ENCODE results near the gene AGO4. TPM values are rescaled to one million over a fixed set of nuclear protein-coding genes. Genes with fewer than 3 reads are reported as not detected.

Gene AGO4
- total RNA-seq, 1 experiment from 2014 or later = 8.1 TPM

DNA sequence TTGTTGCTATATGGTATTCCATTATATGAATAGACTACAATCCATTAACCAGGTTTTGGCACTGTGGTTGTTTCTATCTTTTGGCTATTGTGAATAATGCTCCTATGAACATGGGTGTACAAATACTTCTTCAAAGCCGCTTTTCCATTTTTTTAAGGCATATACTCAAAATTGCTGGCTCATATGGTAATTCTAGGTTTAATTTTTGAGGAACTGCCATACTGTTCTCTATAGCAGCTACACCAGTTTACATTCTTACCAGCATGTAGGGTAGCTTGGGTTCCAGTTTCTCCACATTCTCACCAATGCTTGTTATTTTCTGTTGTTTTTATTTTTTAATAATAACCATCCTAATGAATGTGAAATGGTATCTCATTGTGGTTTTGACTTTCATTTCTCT is 55.3 kb downstream of the AGO4 start:
- TF ChIP-seq, protein P1, sequence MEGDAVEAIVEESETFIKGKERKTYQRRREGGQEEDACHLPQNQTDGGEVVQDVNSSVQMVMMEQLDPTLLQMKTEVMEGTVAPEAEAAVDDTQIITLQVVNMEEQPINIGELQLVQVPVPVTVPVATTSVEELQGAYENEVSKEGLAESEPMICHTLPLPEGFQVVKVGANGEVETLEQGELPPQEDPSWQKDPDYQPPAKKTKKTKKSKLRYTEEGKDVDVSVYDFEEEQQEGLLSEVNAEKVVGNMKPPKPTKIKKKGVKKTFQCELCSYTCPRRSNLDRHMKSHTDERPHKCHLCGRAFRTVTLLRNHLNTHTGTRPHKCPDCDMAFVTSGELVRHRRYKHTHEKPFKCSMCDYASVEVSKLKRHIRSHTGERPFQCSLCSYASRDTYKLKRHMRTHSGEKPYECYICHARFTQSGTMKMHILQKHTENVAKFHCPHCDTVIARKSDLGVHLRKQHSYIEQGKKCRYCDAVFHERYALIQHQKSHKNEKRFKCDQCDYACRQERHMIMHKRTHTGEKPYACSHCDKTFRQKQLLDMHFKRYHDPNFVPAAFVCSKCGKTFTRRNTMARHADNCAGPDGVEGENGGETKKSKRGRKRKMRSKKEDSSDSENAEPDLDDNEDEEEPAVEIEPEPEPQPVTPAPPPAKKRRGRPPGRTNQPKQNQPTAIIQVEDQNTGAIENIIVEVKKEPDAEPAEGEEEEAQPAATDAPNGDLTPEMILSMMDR (IDR thresholded peaks at IDR 0.05; ENCODE audit: insufficient read depth in 1 of 2, low read depth in 1 of 2, low read length in 1 of 2, severe bottlenecking in 1 of 2, unreplicated experiment in 1 of 2) = no peak
- no peaks in the 10 kb centered on the region for H3K9me3 Mint-ChIP-seq (ENCODE audit: unreplicated experiment)
- no TSS peak for BruUV-seq (replicated peaks)

DNA sequence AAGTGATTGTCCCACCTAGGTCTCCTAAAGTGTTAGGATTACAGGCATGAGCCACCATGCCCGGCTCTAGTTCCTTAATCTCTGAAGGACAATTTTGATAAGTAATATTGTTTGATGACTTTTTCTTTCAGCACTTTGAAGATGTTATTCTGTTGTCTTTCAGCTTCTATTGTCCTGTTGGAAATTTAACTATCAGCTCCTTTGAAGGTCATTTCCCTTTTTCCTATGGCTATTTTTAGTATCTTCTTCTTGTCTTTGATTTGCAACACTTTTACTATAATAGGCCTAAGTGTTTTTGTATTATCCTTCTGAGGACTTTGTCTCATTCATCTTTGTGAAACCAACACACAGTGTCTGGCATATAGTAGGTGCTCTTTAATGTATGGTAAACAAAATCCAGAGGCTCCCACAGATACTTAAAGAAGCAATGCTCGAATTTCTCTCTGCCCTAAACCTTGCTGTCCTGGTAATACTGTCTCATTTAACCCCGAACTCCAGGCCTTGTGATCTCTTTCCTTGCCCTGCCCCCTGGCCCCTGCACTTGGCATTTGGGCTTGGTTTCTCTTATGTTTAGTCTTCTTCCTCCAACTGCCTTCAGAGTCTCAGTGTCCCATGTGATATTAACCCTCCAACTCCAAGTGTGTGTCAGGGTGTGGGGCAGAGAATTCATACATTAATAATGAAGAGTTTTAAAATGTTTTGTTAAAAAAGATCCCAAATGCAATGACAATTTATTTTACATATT is 56.2 kb downstream of the AGO4 start:
- H3K27me3 ChIP-seq (replicated peaks; ENCODE audit: control insufficient read depth, insufficient read depth, low read length) = no peaks in the 10 kb centered on the region
- H3K27ac Mint-ChIP-seq (ENCODE audit: unreplicated experiment) = no peak overlapping the region
- intact Hi-C loops (cut with micrococcal nuclease; ENCODE audit: unreplicated experiment) = no loop called here
- no TSS peak for BruUV-seq (replicated peaks)
- no peak overlapping the region for H3K4me3 ChIP-seq (ENCODE audit: low read depth, low read length)
- POLR2A ChIA-PET = no interaction called here
- no peaks in the 10 kb centered on the region for H3K36me3 Mint-ChIP-seq (ENCODE audit: insufficient read depth, unreplicated experiment)
- no peaks in the 10 kb centered on the region for H3K4me1 Mint-ChIP-seq (ENCODE audit: low read depth, unreplicated experiment)
- H3K9me3 Mint-ChIP-seq (ENCODE audit: unreplicated experiment) = no peaks in the 10 kb centered on the region
- TF ChIP-seq, protein P1 (IDR thresholded peaks at IDR 0.05; ENCODE audit: insufficient read depth in 1 of 2, low read depth in 1 of 2, low read length in 1 of 2, severe bottlenecking in 1 of 2, unreplicated experiment in 1 of 2) = no peak
- H3K4me1 ChIP-seq = no peaks in the 10 kb centered on the region
- CTCF ChIA-PET = no interaction called here
- no peak overlapping the region for H3K4me3 Mint-ChIP-seq (ENCODE audit: unreplicated experiment)
- H3K9me3 ChIP-seq = no peaks in the 10 kb centered on the region
- DNase-seq = no peak
- H3K36me3 ChIP-seq (ENCODE audit: control insufficient read depth, insufficient read depth, low read length) = no peaks in the 10 kb centered on the region
- no peaks in the 10 kb centered on the region for H3K27me3 Mint-ChIP-seq (ENCODE audit: insufficient read depth, unreplicated experiment)

More for the DNA sequence above, 55.3 kb downstream of the AGO4 start:
- Histone ChIP-seq H3K36me3 (ENCODE audit: control insufficient read depth, insufficient read depth, low read length) (no peaks in the 10 kb centered on the region), H3K4me3 (ENCODE audit: low read depth, low read length) (no peak overlapping the region), H3K4me1 (no peaks in the 10 kb centered on the region), H3K27me3 (replicated peaks; ENCODE audit: control insufficient read depth, insufficient read depth, low read length) (no peaks in the 10 kb centered on the region), H3K9me3 (no peaks in the 10 kb centered on the region)
- Mint-ChIP-seq H3K36me3 (ENCODE audit: insufficient read depth, unreplicated experiment) (no peaks in the 10 kb centered on the region), H3K27me3 (ENCODE audit: insufficient read depth, unreplicated experiment) (no peaks in the 10 kb centered on the region), H3K4me1 (ENCODE audit: low read depth, unreplicated experiment) (no peaks in the 10 kb centered on the region), H3K4me3 (ENCODE audit: unreplicated experiment) (no peak overlapping the region), H3K27ac (ENCODE audit: unreplicated experiment) (no peak overlapping the region)
- intact Hi-C loops (cut with micrococcal nuclease; ENCODE audit: unreplicated experiment) = no loop called here
- DNase-seq = no peak
- CTCF ChIA-PET = no interaction called here
- POLR2A ChIA-PET = no interaction called here

DNA sequence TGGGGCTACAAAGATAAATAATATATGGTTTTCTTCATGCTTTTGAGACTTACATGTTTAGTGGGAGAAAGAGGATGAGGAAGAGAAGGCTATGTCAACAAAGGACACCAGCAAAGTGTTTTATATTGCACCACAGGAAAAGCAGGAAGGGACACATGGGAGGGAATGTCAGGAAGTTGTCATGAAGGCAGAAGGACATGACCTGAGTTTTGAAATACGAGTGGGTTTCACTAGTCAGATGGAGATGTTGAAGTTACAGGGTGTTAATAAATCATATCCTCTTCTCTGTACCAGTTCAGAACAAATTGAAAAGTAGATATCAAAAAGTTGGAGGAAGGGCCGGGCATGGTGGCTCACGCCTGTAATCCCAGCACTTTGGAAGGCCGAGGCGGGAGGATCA is 57.0 kb downstream of the AGO4 start:
- Mint-ChIP-seq H3K27me3 (ENCODE audit: insufficient read depth, unreplicated experiment) (no peaks in the 10 kb centered on the region), H3K36me3 (ENCODE audit: insufficient read depth, unreplicated experiment) (peaks cover 5% of the 10 kb centered on the region), H3K4me3 (ENCODE audit: unreplicated experiment) (no peak overlapping the region), H3K4me1 (ENCODE audit: low read depth, unreplicated experiment) (no peaks in the 10 kb centered on the region), H3K27ac (ENCODE audit: unreplicated experiment) (no peak overlapping the region), H3K9me3 (ENCODE audit: unreplicated experiment) (no peaks in the 10 kb centered on the region)
- CTCF ChIA-PET = no interaction called here
- Histone ChIP-seq H3K4me3 (ENCODE audit: low read depth, low read length) (no peak overlapping the region), H3K27me3 (replicated peaks; ENCODE audit: control insufficient read depth, insufficient read depth, low read length) (no peaks in the 10 kb centered on the region), H3K36me3 (ENCODE audit: control insufficient read depth, insufficient read depth, low read length) (no peaks in the 10 kb centered on the region), H3K4me1 (no peaks in the 10 kb centered on the region), H3K9me3 (no peaks in the 10 kb centered on the region)
- intact Hi-C loops (cut with micrococcal nuclease; ENCODE audit: unreplicated experiment) = no loop called here
- TF ChIP-seq, protein P1 (IDR thresholded peaks at IDR 0.05; ENCODE audit: insufficient read depth in 1 of 2, low read depth in 1 of 2, low read length in 1 of 2, severe bottlenecking in 1 of 2, unreplicated experiment in 1 of 2) = no peak
- no peak for DNase-seq
- no TSS peak for BruUV-seq (replicated peaks)
- POLR2A ChIA-PET = no interaction called here
